ENCODE data around the gene PRLR.

DNA sequence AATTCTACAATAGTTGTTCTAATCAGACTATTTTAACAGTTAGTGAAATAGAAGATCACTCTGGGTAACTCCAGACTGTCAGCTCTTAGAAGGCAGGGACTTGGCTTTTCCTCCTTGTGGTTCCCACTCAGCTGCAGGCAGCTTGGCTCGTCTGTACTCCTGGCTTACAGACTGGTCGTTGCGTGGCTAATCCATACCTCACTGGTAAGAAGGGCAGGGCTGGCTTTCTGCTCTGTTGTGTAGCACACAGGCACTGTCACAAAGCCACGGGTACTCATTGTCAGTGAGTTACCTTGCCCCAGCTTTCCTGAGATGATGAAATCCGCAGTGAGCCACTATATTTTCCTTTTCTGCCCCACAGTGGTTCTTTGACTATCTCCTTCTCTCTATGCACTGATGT lies 1.8 kb upstream of the PRLR start:
- TF ChIP-seq, protein P1, sequence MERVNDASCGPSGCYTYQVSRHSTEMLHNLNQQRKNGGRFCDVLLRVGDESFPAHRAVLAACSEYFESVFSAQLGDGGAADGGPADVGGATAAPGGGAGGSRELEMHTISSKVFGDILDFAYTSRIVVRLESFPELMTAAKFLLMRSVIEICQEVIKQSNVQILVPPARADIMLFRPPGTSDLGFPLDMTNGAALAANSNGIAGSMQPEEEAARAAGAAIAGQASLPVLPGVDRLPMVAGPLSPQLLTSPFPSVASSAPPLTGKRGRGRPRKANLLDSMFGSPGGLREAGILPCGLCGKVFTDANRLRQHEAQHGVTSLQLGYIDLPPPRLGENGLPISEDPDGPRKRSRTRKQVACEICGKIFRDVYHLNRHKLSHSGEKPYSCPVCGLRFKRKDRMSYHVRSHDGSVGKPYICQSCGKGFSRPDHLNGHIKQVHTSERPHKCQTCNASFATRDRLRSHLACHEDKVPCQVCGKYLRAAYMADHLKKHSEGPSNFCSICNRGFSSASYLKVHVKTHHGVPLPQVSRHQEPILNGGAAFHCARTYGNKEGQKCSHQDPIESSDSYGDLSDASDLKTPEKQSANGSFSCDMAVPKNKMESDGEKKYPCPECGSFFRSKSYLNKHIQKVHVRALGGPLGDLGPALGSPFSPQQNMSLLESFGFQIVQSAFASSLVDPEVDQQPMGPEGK (CRISPR knock-in tag; IDR thresholded peaks at IDR 0.05; ENCODE audit: borderline replicate concordance) = no peak
- TF ChIP-seq SNAI2 (CRISPR knock-in tag; IDR thresholded peaks at IDR 0.05) = no peak
- no peak for TF ChIP-seq TCF4 (CRISPR knock-in tag; IDR thresholded peaks at IDR 0.05; ENCODE audit: borderline replicate concordance)
- TF ChIP-seq ZFP3 (CRISPR knock-in tag; IDR thresholded peaks at IDR 0.05) = no peak
- no peak for TF ChIP-seq CSDC2 (CRISPR knock-in tag; IDR thresholded peaks at IDR 0.05)
- TF ChIP-seq, protein P2, sequence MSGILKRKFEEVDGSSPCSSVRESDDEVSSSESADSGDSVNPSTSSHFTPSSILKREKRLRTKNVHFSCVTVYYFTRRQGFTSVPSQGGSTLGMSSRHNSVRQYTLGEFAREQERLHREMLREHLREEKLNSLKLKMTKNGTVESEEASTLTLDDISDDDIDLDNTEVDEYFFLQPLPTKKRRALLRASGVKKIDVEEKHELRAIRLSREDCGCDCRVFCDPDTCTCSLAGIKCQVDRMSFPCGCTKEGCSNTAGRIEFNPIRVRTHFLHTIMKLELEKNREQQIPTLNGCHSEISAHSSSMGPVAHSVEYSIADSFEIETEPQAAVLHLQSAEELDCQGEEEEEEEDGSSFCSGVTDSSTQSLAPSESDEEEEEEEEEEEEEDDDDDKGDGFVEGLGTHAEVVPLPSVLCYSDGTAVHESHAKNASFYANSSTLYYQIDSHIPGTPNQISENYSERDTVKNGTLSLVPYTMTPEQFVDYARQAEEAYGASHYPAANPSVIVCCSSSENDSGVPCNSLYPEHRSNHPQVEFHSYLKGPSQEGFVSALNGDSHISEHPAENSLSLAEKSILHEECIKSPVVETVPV (CRISPR knock-in tag; IDR thresholded peaks at IDR 0.05) = no peak
- TF ChIP-seq ESRRG (CRISPR knock-in tag; IDR thresholded peaks at IDR 0.05) = no peak
- TF ChIP-seq ARNTL (CRISPR knock-in tag; IDR thresholded peaks at IDR 0.05; ENCODE audit: borderline replicate concordance, low read depth) = no peak

Measured in SK-N-SH treated with all-trans-retinoic acid at 6 μM for 48 hours (cell line).